A549 (cell line): Measurements from ENCODE around the gene SERPINA4.

Source experiments
- CTCF ChIP-seq: fragments of >200 bp; sonication (Bioruptor Twin); formaldehyde crosslinking; IDR thresholded peaks from 3 replicates; pipeline ENCODE4 v1.5.1; 2016
- EHMT2 ChIP-seq: fragments of 200-600 bp; sonication (generic); IDR thresholded peaks from 2 replicates; pipeline ENCODE4 v1.6.1; 2016; ENCODE audit warnings: antibody characterized with exemption, low read depth, mild to moderate bottlenecking, moderate library complexity
- POLR2A ChIP-seq: IDR thresholded peaks from 2 replicates; pipeline ENCODE4 v1.6.1; 2012; ENCODE audit warnings: mild to moderate bottlenecking, low read length
- RAD21 ChIP-seq, 2 experiments: fragments of >200 bp in 1 of 2; sonication (Bioruptor Twin) in 1 of 2; formaldehyde crosslinking in 1 of 2; IDR thresholded peaks in 1 of 2; conservative IDR thresholded peaks in 1 of 2; 2 replicates in 1 of 2; 3 replicates in 1 of 2; pipeline ENCODE4 v1.6.1; 2012 to 2018; ENCODE audit warnings: inconsistent platforms in 1 of 2
- SREBF2 ChIP-seq: fragments of 450-650 bp; IDR thresholded peaks from 2 replicates; pipeline ENCODE4 v1.6.1; 2014; ENCODE audit warnings: mild to moderate bottlenecking, moderate library complexity

GRCh38 chr14:94582851-94583250 lies 21.6 kb downstream of the SERPINA4 start:
- TF ChIP-seq SREBF2, result no peak
- TF ChIP-seq CTCF, result no peak
- TF ChIP-seq RAD21 (conservative IDR thresholded peaks at IDR 0.05 in 1 of 2, IDR thresholded peaks at IDR 0.05 in 1 of 2), result no peak
- TF ChIP-seq POLR2A, result no peak
- no peak for TF ChIP-seq EHMT2
